PFSK-1 (cell line): ENCODE results near the gene FAM120AOS.

ENCODE experiments used
- REST ChIP-seq, 2 experiments: IDR thresholded peaks; 2 replicates each; pipeline versions ENCODE4 v1.6.1 to v1.8.0; 2011 to 2012; ENCODE audit warnings: low read depth in 2 of 2, low read length in 2 of 2, control low read depth in 1 of 2, inconsistent platforms in 1 of 2, mild to moderate bottlenecking in 1 of 2, moderate library complexity in 1 of 2; ENCODE audit not compliant: insufficient read depth in 1 of 2
- SIN3A ChIP-seq: IDR thresholded peaks from 2 replicates; pipeline ENCODE4 v1.6.1; 2012; ENCODE audit warnings: mild to moderate bottlenecking, low read length, moderate library complexity, borderline replicate concordance; ENCODE audit not compliant: insufficient read depth
- TAF1 ChIP-seq: IDR thresholded peaks from 2 replicates; pipeline ENCODE4 v1.6.1; 2012; ENCODE audit warnings: low read length, control low read depth, borderline replicate concordance; ENCODE audit not compliant: insufficient read depth

GRCh38 chr9:93437996-93438395, 15.4 kb downstream of the FAM120AOS start:
- TF ChIP-seq REST (IDR thresholded peaks at IDR 0.05; ENCODE audit: insufficient read depth in 1 of 2, low read depth in 2 of 2, low read length in 2 of 2) (no peak), TAF1 (no peak), SIN3A (no peak)
